ENCODE results near the gene RALGPS1. TPM values are rescaled to one million over a fixed set of nuclear protein-coding genes. Genes with fewer than 3 reads are reported as not detected.

RALGPS1 gene
- total RNA-seq, 1 experiment from 2014 or later: 28.5 TPM

DNA sequence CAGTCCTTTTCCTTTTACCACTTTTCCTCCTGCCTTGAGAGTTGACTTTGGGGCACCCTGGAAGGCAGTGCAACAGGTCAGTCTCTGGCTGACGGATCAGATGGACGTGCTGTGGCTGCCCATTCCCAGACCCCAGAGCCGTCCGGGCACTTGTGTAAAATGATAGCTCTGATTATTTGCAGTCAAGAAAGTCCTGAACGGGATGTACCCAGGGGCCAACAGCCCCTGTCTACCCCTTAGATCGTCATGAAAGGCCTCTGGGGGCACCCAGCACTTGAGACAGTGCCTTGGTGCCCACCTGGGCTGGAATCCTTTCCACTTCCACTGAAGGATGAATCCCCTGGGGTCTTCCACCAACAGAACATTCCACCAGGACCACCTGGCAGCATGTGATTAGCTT is 225.6 kb downstream of the RALGPS1 start (continued):
- no peak for TF ChIP-seq MXD4 (CRISPR knock-in tag; IDR thresholded peaks at IDR 0.05; ENCODE audit: borderline replicate concordance)

DNA sequence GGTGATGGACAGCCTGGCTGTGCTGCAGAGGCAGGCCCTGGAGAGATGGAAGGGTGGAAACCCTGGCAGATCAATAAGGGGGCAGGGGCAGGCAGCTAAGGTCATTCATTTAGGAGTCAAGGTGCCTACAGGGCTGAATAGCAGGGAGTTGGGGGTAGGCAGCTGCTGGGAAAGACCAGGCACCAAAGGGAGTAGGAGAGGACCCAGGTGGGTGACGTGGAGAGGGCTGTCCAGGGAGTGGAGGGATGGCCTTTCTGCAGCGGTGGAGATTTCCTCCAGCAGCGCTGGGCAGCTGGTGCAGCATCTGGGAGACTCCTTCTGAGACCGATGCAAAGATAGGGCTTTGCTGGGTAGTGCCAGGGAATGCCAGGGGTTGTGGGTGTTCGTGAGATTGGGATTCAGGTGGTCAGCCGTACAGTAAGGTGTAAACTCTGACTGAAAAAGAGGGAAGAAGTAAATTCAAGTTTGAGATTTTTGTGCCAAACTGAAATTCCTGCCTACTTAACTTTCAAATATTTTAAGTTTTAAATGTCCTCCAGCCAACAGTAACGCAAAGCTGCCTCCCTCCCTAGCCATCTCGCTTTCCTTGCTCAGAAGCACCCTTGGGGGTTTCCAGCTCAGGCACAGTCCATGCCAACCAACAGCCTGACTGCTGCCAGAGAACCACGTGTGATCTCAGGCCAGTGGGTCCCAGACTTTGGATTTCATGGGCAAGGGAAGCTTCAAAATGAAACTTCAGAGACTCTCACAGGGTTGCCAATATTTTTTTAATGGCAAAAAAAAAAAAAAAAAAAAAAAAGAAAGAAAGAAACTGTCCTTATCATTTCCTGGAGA is 226.5 kb downstream of the RALGPS1 start:
- Mint-ChIP-seq H3K4me3 (no peak overlapping the region), H3K27ac (peak overlapping the region; percentile 66; the same call in 1 of the 2 replicates), H3K9me3 (peaks cover 2% of the 10 kb centered on the region; the same call in 1 of the 2 replicates), H3K36me3 (no peaks in the 10 kb centered on the region), H3K27me3 (ENCODE audit: low read depth) (no peaks in the 10 kb centered on the region; the same call in 1 of the 2 replicates), H3K4me1 (peaks cover 16% of the 10 kb centered on the region)
- POLR2A ChIA-PET: interaction anchor here (0.7 kb wide), 1 partner anchor 65 kb away, joined by 3 read pairs; no protein-coding TSS in a partner anchor
- TF ChIP-seq, protein P1, sequence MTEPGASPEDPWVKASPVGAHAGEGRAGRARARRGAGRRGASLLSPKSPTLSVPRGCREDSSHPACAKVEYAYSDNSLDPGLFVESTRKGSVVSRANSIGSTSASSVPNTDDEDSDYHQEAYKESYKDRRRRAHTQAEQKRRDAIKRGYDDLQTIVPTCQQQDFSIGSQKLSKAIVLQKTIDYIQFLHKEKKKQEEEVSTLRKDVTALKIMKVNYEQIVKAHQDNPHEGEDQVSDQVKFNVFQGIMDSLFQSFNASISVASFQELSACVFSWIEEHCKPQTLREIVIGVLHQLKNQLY (CRISPR knock-in tag; IDR thresholded peaks at IDR 0.05): no peak
- TF ChIP-seq, protein P2, sequence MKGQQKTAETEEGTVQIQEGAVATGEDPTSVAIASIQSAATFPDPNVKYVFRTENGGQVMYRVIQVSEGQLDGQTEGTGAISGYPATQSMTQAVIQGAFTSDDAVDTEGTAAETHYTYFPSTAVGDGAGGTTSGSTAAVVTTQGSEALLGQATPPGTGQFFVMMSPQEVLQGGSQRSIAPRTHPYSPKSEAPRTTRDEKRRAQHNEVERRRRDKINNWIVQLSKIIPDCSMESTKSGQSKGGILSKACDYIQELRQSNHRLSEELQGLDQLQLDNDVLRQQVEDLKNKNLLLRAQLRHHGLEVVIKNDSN (CRISPR knock-in tag; IDR thresholded peaks at IDR 0.05): no peak
- TF ChIP-seq MXD4 (CRISPR knock-in tag; IDR thresholded peaks at IDR 0.05; ENCODE audit: borderline replicate concordance) (no peak), ZNF416 (CRISPR knock-in tag; IDR thresholded peaks at IDR 0.05) (no peak), PRRX2 (CRISPR knock-in tag; IDR thresholded peaks at IDR 0.05) (no peak)
- TF ChIP-seq, protein P3, sequence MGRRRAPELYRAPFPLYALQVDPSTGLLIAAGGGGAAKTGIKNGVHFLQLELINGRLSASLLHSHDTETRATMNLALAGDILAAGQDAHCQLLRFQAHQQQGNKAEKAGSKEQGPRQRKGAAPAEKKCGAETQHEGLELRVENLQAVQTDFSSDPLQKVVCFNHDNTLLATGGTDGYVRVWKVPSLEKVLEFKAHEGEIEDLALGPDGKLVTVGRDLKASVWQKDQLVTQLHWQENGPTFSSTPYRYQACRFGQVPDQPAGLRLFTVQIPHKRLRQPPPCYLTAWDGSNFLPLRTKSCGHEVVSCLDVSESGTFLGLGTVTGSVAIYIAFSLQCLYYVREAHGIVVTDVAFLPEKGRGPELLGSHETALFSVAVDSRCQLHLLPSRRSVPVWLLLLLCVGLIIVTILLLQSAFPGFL (CRISPR knock-in tag; IDR thresholded peaks at IDR 0.05; ENCODE audit: borderline replicate concordance): no peak
- TF ChIP-seq, protein P4, sequence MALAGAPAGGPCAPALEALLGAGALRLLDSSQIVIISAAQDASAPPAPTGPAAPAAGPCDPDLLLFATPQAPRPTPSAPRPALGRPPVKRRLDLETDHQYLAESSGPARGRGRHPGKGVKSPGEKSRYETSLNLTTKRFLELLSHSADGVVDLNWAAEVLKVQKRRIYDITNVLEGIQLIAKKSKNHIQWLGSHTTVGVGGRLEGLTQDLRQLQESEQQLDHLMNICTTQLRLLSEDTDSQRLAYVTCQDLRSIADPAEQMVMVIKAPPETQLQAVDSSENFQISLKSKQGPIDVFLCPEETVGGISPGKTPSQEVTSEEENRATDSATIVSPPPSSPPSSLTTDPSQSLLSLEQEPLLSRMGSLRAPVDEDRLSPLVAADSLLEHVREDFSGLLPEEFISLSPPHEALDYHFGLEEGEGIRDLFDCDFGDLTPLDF (CRISPR knock-in tag; IDR thresholded peaks at IDR 0.05): no peak
- TF ChIP-seq, protein P5, sequence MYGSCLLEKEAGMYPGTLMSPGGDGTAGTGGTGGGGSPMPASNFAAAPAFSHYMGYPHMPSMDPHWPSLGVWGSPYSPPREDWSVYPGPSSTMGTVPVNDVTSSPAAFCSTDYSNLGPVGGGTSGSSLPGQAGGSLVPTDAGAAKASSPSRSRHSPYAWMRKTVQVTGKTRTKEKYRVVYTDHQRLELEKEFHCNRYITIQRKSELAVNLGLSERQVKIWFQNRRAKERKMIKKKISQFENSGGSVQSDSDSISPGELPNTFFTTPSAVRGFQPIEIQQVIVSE (CRISPR knock-in tag; IDR thresholded peaks at IDR 0.05; ENCODE audit: borderline replicate concordance): no peak
- CTCF ChIA-PET: interaction anchor here (0.7 kb wide), 1 partner anchor 194 kb away, joined by 4 read pairs; no protein-coding TSS in a partner anchor
- no peak for ATAC-seq
- DNase-seq (ENCODE audit: low spot score): no peak

DNA sequence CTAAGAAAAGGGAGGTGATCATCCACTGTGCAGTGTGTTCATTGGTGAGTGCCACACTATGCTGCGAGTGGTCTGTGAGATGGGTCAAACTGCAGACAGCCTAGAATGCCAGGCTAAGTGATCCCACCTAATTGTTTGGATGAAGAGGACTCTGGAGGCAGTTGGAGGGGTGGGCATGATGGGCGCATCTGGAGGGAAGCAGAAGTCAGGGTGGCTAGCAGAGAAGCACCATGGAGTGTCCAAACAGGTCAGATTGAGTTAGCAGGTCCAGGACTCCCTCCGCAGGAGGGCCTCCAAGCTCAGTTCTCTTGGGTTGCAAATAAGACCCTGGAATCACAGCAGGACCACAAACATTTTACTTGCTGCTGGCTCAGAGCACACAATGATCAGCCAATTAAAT is 227.7 kb downstream of the RALGPS1 start:
- no peaks in the 10 kb centered on the region; the same call in 1 of the 2 replicates for H3K27me3 Mint-ChIP-seq (ENCODE audit: low read depth)
- H3K4me1 Mint-ChIP-seq: peaks cover 16% of the 10 kb centered on the region
- TF ChIP-seq CBFB (CRISPR knock-in tag; IDR thresholded peaks at IDR 0.05; ENCODE audit: low read depth): no peak
- no peak for TF ChIP-seq PRRX2 (CRISPR knock-in tag; IDR thresholded peaks at IDR 0.05)
- H3K36me3 Mint-ChIP-seq: no peaks in the 10 kb centered on the region
- ChIA-PET POLR2A (interaction anchor here (0.5 kb wide), 1 partner anchor 517 kb away, joined by 7 read pairs; no protein-coding TSS in a partner anchor), CTCF (interaction anchor here (0.7 to 1.2 kb wide), 3 partner anchors 17 to 255 kb away, joined by 3 to 4 read pairs (median 3); no protein-coding TSS in a partner anchor)
- H3K27ac Mint-ChIP-seq: no peak overlapping the region; the same call in 1 of the 2 replicates
- H3K9me3 Mint-ChIP-seq: peaks cover 5% of the 10 kb centered on the region
- H3K4me3 Mint-ChIP-seq: no peak overlapping the region
- DNase-seq (ENCODE audit: low spot score) (no peak), ATAC-seq (peak; percentile 44; the same call in 1 of the 2 replicates)

DNA sequence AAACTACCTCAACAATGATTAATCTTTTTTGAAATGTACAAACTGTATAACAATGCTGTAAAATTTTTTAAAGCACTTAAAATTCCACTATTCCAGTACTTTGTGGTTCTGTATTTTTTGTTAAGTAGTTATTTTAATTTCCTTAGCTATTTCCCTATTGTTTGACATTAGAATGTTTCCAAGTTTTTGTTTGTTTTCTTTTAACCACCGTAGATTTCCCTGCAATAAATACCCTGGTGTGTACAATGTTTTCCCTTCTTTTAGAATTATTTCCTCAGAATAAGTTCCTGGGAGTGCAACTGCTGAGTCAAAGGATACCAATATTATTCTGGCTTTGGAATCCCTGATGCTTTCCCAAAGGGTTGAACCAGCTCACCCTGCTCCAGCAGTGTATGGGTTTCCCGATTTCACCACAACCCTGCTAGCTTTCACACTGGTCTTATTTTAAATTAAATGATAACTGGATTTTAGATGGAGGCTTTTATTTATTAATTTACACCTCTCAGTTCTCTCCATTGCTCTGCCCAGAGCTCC is 228.4 kb downstream of the RALGPS1 start:
- no peak for TF ChIP-seq FOXK1 (CRISPR knock-in tag; IDR thresholded peaks at IDR 0.05)
- no peak for TF ChIP-seq JUN (CRISPR knock-in tag; IDR thresholded peaks at IDR 0.05)
- TF ChIP-seq, protein P6, sequence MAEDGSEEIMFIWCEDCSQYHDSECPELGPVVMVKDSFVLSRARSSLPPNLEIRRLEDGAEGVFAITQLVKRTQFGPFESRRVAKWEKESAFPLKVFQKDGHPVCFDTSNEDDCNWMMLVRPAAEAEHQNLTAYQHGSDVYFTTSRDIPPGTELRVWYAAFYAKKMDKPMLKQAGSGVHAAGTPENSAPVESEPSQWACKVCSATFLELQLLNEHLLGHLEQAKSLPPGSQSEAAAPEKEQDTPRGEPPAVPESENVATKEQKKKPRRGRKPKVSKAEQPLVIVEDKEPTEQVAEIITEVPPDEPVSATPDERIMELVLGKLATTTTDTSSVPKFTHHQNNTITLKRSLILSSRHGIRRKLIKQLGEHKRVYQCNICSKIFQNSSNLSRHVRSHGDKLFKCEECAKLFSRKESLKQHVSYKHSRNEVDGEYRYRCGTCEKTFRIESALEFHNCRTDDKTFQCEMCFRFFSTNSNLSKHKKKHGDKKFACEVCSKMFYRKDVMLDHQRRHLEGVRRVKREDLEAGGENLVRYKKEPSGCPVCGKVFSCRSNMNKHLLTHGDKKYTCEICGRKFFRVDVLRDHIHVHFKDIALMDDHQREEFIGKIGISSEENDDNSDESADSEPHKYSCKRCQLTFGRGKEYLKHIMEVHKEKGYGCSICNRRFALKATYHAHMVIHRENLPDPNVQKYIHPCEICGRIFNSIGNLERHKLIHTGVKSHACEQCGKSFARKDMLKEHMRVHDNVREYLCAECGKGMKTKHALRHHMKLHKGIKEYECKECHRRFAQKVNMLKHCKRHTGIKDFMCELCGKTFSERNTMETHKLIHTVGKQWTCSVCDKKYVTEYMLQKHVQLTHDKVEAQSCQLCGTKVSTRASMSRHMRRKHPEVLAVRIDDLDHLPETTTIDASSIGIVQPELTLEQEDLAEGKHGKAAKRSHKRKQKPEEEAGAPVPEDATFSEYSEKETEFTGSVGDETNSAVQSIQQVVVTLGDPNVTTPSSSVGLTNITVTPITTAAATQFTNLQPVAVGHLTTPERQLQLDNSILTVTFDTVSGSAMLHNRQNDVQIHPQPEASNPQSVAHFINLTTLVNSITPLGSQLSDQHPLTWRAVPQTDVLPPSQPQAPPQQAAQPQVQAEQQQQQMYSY (CRISPR knock-in tag; IDR thresholded peaks at IDR 0.05): no peak
- TF ChIP-seq NR3C1 (CRISPR knock-in tag; conservative IDR thresholded peaks at IDR 0.05; ENCODE audit: low read depth): no peak
- no peak for TF ChIP-seq FOXJ3 (CRISPR knock-in tag; IDR thresholded peaks at IDR 0.05; ENCODE audit: borderline replicate concordance)
- no peak for TF ChIP-seq RELA (CRISPR knock-in tag; IDR thresholded peaks at IDR 0.05; ENCODE audit: borderline replicate concordance)
- TF ChIP-seq, protein P7, sequence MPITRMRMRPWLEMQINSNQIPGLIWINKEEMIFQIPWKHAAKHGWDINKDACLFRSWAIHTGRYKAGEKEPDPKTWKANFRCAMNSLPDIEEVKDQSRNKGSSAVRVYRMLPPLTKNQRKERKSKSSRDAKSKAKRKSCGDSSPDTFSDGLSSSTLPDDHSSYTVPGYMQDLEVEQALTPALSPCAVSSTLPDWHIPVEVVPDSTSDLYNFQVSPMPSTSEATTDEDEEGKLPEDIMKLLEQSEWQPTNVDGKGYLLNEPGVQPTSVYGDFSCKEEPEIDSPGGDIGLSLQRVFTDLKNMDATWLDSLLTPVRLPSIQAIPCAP (CRISPR knock-in tag; IDR thresholded peaks at IDR 0.05): no peak
- Mint-ChIP-seq H3K4me3 (no peak overlapping the region), H3K36me3 (no peaks in the 10 kb centered on the region), H3K4me1 (peaks cover 16% of the 10 kb centered on the region), H3K9me3 (peaks cover 5% of the 10 kb centered on the region), H3K27ac (no peak overlapping the region), H3K27me3 (ENCODE audit: low read depth) (no peaks in the 10 kb centered on the region; the same call in 1 of the 2 replicates)
- POLR2A ChIA-PET: no interaction called here
- CTCF ChIA-PET: interaction anchor here (0.6 to 1.2 kb wide), 3 partner anchors 16 to 202 kb away, joined by 3 to 8 read pairs (median 4); no protein-coding TSS in a partner anchor
- no peak for DNase-seq (ENCODE audit: low spot score)
- no peak for ATAC-seq
